Left ventricle myocardium superior (tissue), 1 donor: ENCODE data around the gene NOTUM. TPM values are rescaled to one million over a fixed set of nuclear protein-coding genes. Genes with fewer than 3 reads are reported as not detected.
"Not testable (repeated sequence)": the region's sequence is repeated elsewhere in the genome, so short reads cannot be mapped to it uniquely, and the experiment has no call there.

Experiments used
- ATAC-seq: fragments of 200-7000 bp; cut with Tn5 transposase; one replicate; pipeline ENCODE4 v1.9.1; 2020; ENCODE audit warnings: mild to moderate bottlenecking, moderate library complexity
- DNase-seq: peaks from one replicate; pipeline ENCODE4 v3.0.0-alpha.2; 2020
- intact Hi-C: fragments of 100-400 bp; cut with micrococcal nuclease; formaldehyde crosslinking; loops from one replicate; pipeline ENCODE4 v1.11.0; 2022
- total RNA-seq: library from RNA; stranded (reverse); fragmentation: NEBNext Ultra II Directional; extraction: Animal tissue kit (Norgen Biotek cat#: 25700); gene quantifications from one replicate; pipeline ENCODE4 v1.2.1, GENCODE V29; 2021
- donor health status: DM: no; HTN: yes; CAD: no; lungs with severe emphysema.

Gene NOTUM
- total RNA-seq, 1 donor from 2014 or later = 0.52 TPM

- DNase-seq (no peak), ATAC-seq (no peak)
- intact Hi-C loops = no loop called here
Measured at GRCh38 chr17:81960130-81960958, 643 bp downstream of the NOTUM start.

- peak; percentile 90 for ATAC-seq
- intact Hi-C loops = loop anchor here (10.0 kb wide), 1 partner anchor 65 kb away; the partner anchor contains the start of genes CENPX and LRRC45
- peak; percentile 89 for DNase-seq
Measured at GRCh38 chr17:81959362-81960129, 1.4 kb downstream of the NOTUM start.

- no peak for ATAC-seq
- DNase-seq = no peak
Measured at GRCh38 chr17:81958633-81959342, 2.2 kb downstream of the NOTUM start.

GRCh38 chr17:81957691-81958432 is 3.1 kb downstream of the NOTUM start:
- DNase-seq = no peak
- ATAC-seq = no peak
- intact Hi-C loops = loop anchor here (10.0 kb wide), 1 partner anchor 67 kb away; the partner anchor contains the start of genes CENPX and LRRC45

More at GRCh38 chr17:81958633-81959342, 2.2 kb downstream of the NOTUM start:
- intact Hi-C loops = loop anchor here (10.0 kb wide), 1 partner anchor 66 kb away; the partner anchor contains the start of genes CENPX and LRRC45

- DNase-seq = no peak
Measured at GRCh38 chr17:81956607-81957589, 4.1 kb downstream of the NOTUM start.

GRCh38 chr17:81955756-81956544 is 5.0 kb downstream of the NOTUM start:
- intact Hi-C loops = loop anchor here (10.0 kb wide), 1 partner anchor 69 kb away; the partner anchor contains the start of genes CENPX and LRRC45
- ATAC-seq (no peak), DNase-seq (no peak)

More at GRCh38 chr17:81956607-81957589, 4.1 kb downstream of the NOTUM start:
- no peak for ATAC-seq
- intact Hi-C loops = loop anchor here (10.0 kb wide), 1 partner anchor 68 kb away; the partner anchor contains the start of genes CENPX and LRRC45

GRCh38 chr17:81955058-81955681 is 5.8 kb downstream of the NOTUM start:
- ATAC-seq (no peak), DNase-seq (no peak)
- intact Hi-C loops = loop anchor here (10.0 kb wide), 1 partner anchor 70 kb away; the partner anchor contains the start of genes CENPX and LRRC45

GRCh38 chr17:81954131-81955057 is 6.6 kb downstream of the NOTUM start:
- no peak for ATAC-seq
- intact Hi-C loops = loop anchor here (10.0 kb wide), 1 partner anchor 70 kb away; the partner anchor contains the start of genes CENPX and LRRC45

GRCh38 chr17:81953443-81953842 is 7.5 kb downstream of the NOTUM start:
- not testable (repeated sequence) for DNase-seq, ATAC-seq
- intact Hi-C loops = loop anchor here (10.0 kb wide), 1 partner anchor 71 kb away; the partner anchor contains the start of genes CENPX and LRRC45

More at GRCh38 chr17:81954131-81955057, 6.6 kb downstream of the NOTUM start:
- no peak for DNase-seq

GRCh38 chr17:81952792-81953228 is 8.2 kb downstream of the NOTUM start:
- DNase-seq = no peak
- peak; percentile 6 for ATAC-seq
- intact Hi-C loops = loop anchor here (10.0 kb wide), 1 partner anchor 72 kb away; the partner anchor contains the start of genes CENPX and LRRC45

GRCh38 chr17:81951785-81952684 is 9.0 kb downstream of the NOTUM start:
- ATAC-seq (no peak), DNase-seq (no peak)
- intact Hi-C loops = loop anchor here (10.0 kb wide), 1 partner anchor 73 kb away; the partner anchor contains the start of genes CENPX and LRRC45

- DNase-seq = no peak
- no peak for ATAC-seq
- intact Hi-C loops = loop anchor here (10.0 kb wide), 1 partner anchor 74 kb away; the partner anchor contains the start of genes CENPX and LRRC45
Measured at GRCh38 chr17:81950501-81950900, 10.5 kb downstream of the NOTUM start.

GRCh38 chr17:81948635-81949378 is 12.2 kb downstream of the NOTUM start:
- no peak for ATAC-seq
- intact Hi-C loops = no loop called here
- DNase-seq = no peak
